Bronchial epithelial cell (primary cell): Measurements from ENCODE around the gene SLC11A1. TPM values are rescaled to one million over a fixed set of nuclear protein-coding genes. Genes with fewer than 3 reads are reported as not detected.

ENCODE experiments used
- DNase-seq: peaks from one replicate; pipeline ENCODE4 v3.0.0-alpha.2; 2010; ENCODE audit warnings: low read depth
- FAIRE-seq: peaks from 2 replicates; lab custom pipeline; 2011; peaks lifted over from hg19 to GRCh38; lab: Jason Lieb, UNC
- H3K27me3 ChIP-seq: 2 replicates; pipeline ENCODE4 v1.5.1; 2011; ENCODE audit warnings: low read length; ENCODE audit not compliant: control insufficient read depth, insufficient read depth
- H3K36me3 ChIP-seq: 2 replicates; pipeline ENCODE4 v1.5.1; 2011; ENCODE audit warnings: low read length; ENCODE audit not compliant: control insufficient read depth, insufficient read depth
- H3K4me3 ChIP-seq: 2 replicates; pipeline ENCODE4 v1.5.1; 2011; ENCODE audit warnings: mild to moderate bottlenecking, low read depth, low read length, control low read depth
- CTCF ChIP-seq: IDR thresholded peaks from 2 replicates; pipeline ENCODE4 v1.5.1; 2011; ENCODE audit warnings: mild to moderate bottlenecking, moderate library complexity, low read length, control low read depth, inconsistent platforms; ENCODE audit not compliant: insufficient read depth, severe bottlenecking
- total RNA-seq: library from RNA; depleted of rRNA; stranded (reverse); fragments of >200 nt; gene quantifications from 2 replicates; pipeline ENCODE4 v1.2.1, GENCODE V29; 2014

SLC11A1 gene
- total RNA-seq, 1 donor from 2014 or later: 0.26 TPM

GRCh38 chr2:218419630-218420216 is 37.6 kb downstream of the SLC11A1 start:
- H3K4me3 ChIP-seq: no peak overlapping the region
- TF ChIP-seq CTCF: no peak
- H3K27me3 ChIP-seq: no peaks in the 10 kb centered on the region
- FAIRE-seq (no peak), DNase-seq (no peak)
- H3K36me3 ChIP-seq: no peaks in the 10 kb centered on the region

GRCh38 chr2:218421027-218421426 is 39.0 kb downstream of the SLC11A1 start:
- no peak for DNase-seq
- no peak for FAIRE-seq
- Histone ChIP-seq H3K36me3 (no peaks in the 10 kb centered on the region), H3K27me3 (no peaks in the 10 kb centered on the region), H3K4me3 (no peak overlapping the region)
- no peak for TF ChIP-seq CTCF

- Histone ChIP-seq H3K4me3 (no peak overlapping the region), H3K36me3 (no peaks in the 10 kb centered on the region), H3K27me3 (no peaks in the 10 kb centered on the region)
- no peak for TF ChIP-seq CTCF
- DNase-seq: no peak
- FAIRE-seq: no peak
Measured at GRCh38 chr2:218422403-218423086, 40.5 kb downstream of the SLC11A1 start.

GRCh38 chr2:218423584-218423983 is 41.5 kb downstream of the SLC11A1 start:
- no peak for TF ChIP-seq CTCF
- H3K36me3 ChIP-seq: no peaks in the 10 kb centered on the region
- FAIRE-seq (no peak), DNase-seq (no peak)
- no peaks in the 10 kb centered on the region for H3K27me3 ChIP-seq
- no peak overlapping the region for H3K4me3 ChIP-seq

- no peak for DNase-seq
- no peak for FAIRE-seq
- Histone ChIP-seq H3K4me3 (no peak overlapping the region), H3K36me3 (no peaks in the 10 kb centered on the region), H3K27me3 (no peaks in the 10 kb centered on the region)
- TF ChIP-seq CTCF: no peak
Measured at GRCh38 chr2:218425531-218425930, 43.5 kb downstream of the SLC11A1 start.
